ENCODE data around the gene DPH3. TPM values are rescaled to one million over a fixed set of nuclear protein-coding genes. Genes with fewer than 3 reads are reported as not detected.

The DPH3 gene
- total RNA-seq, 2 experiments from 2014 or later: 7.3 to 19.0 TPM

GRCh38 chr3:16252988-16253387 lies 11.8 kb downstream of the DPH3 start:
- POLR2A ChIA-PET: interaction anchor here (0.6 to 1.2 kb wide), 4 partner anchors 11 to 822 kb away, joined by 3 to 5 read pairs (median 4); partner anchors contain the start of gene OXNAD1
- Histone ChIP-seq H3K79me2 (ENCODE audit: insufficient read depth, low read depth, low read length) (no peaks in the 10 kb centered on the region), H3K4me1 (ENCODE audit: insufficient read depth, low read length, poor library complexity, severe bottlenecking) (no peaks in the 10 kb centered on the region), H3K9me3 (ENCODE audit: low read length) (no peaks in the 10 kb centered on the region), H4K20me1 (ENCODE audit: insufficient read depth, low read length) (no peaks in the 10 kb centered on the region), H3K36me3 (ENCODE audit: insufficient read depth, low read length) (no peaks in the 10 kb centered on the region), H3K27ac (ENCODE audit: low read depth, low read length, poor library complexity, severe bottlenecking) (no peak overlapping the region), H3K9me2 (ENCODE audit: insufficient read depth, low read length) (no peaks in the 10 kb centered on the region), H2AFZ (ENCODE audit: low read length) (no peak overlapping the region), H3K4me2 (ENCODE audit: low read length) (no peak overlapping the region), H3K4me3 (ENCODE audit: low read depth, low read length, poor library complexity, severe bottlenecking) (no peak overlapping the region)
- intact Hi-C loops (cut with micrococcal nuclease; ENCODE audit: unreplicated experiment): no loop called here
- CTCF ChIA-PET (ENCODE audit: unreplicated experiment): interaction anchor here (1.7 kb wide), 1 partner anchor 11 kb away, joined by 3 read pairs; the partner anchor contains the start of gene DPH3
- BruUV-seq (replicated peaks): no TSS peak
- DNase-seq (ENCODE audit: low spot score): no peak
- no peak for TF ChIP-seq EZH2phosphoT487 (IDR thresholded peaks at IDR 0.05; ENCODE audit: borderline replicate concordance, low read depth, low read length)
- no peak for TF ChIP-seq CTCF (conservative IDR thresholded peaks at IDR 0.05; ENCODE audit: low read length)

DNA sequence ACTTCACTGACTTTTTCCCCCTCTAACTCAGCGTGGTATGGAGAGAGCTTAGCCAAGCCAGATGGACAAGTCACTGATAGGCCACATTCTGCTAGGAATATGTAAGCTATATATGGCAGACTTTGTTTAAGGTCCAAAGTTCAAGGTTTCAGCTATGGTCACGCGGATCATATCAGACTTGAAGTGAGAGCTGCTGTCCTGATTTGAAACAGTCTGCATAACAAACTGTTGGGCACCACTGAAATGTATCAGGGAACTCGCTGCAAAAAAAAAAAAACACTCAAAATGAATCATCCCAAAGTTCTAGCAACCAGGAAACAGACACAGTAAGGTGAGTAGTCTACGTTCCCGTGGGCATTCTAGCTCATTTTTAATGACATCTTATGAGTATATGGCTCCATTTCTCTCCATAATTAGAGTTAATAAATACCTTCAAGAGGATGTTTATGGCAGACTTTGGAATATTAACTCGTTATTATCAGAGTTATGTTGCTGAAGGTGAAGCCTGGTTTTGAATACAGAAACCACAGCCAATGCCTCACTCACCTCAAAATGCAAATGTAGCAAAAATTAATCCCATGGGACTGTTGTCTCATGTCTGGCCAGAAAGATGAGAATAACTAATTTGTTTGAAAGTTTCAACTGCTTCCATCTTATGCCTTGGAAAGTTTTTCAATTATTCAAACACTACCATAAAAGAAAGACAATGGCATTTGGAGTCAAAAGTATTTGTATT lies 12.3 kb downstream of the DPH3 start:
- Histone ChIP-seq H3K79me2 (ENCODE audit: insufficient read depth, low read depth, low read length) (no peaks in the 10 kb centered on the region), H3K9me3 (ENCODE audit: low read length) (no peaks in the 10 kb centered on the region), H3K9me2 (ENCODE audit: insufficient read depth, low read length) (no peaks in the 10 kb centered on the region), H3K4me3 (ENCODE audit: low read depth, low read length, poor library complexity, severe bottlenecking) (no peak overlapping the region), H3K4me1 (ENCODE audit: insufficient read depth, low read length, poor library complexity, severe bottlenecking) (peaks cover 5% of the 10 kb centered on the region), H3K27ac (ENCODE audit: low read depth, low read length, poor library complexity, severe bottlenecking) (no peak overlapping the region), H2AFZ (ENCODE audit: low read length) (no peak overlapping the region), H4K20me1 (ENCODE audit: insufficient read depth, low read length) (no peaks in the 10 kb centered on the region), H3K4me2 (ENCODE audit: low read length) (no peak overlapping the region), H3K36me3 (ENCODE audit: insufficient read depth, low read length) (no peaks in the 10 kb centered on the region)
- ChIA-PET CTCF (ENCODE audit: unreplicated experiment) (interaction anchor here (1.7 kb wide), 1 partner anchor 12 kb away, joined by 3 read pairs; the partner anchor contains the start of gene DPH3), POLR2A (interaction anchor here (0.6 to 1.2 kb wide), 3 partner anchors 10 to 918 kb away, joined by 3 to 5 read pairs (median 3); partner anchors contain the start of gene OXNAD1)
- TF ChIP-seq CTCF (conservative IDR thresholded peaks at IDR 0.05; ENCODE audit: low read length) (no peak), EZH2phosphoT487 (IDR thresholded peaks at IDR 0.05; ENCODE audit: borderline replicate concordance, low read depth, low read length) (no peak)
- no TSS peak for BruUV-seq (replicated peaks)
- intact Hi-C loops (cut with micrococcal nuclease; ENCODE audit: unreplicated experiment): no loop called here
- no peak for DNase-seq (ENCODE audit: low spot score)

Measured in OCI-LY7 (cell line).